Measurements from ENCODE around the gene SMG9. TPM values are rescaled to one million over a fixed set of nuclear protein-coding genes. Genes with fewer than 3 reads are reported as not detected.
A peak's percentile ranks its signal among the peaks of the same experiment; 100 is the strongest.

The SMG9 gene
- total RNA-seq, 1 experiment from 2014 or later, result 52.2 TPM

DNA sequence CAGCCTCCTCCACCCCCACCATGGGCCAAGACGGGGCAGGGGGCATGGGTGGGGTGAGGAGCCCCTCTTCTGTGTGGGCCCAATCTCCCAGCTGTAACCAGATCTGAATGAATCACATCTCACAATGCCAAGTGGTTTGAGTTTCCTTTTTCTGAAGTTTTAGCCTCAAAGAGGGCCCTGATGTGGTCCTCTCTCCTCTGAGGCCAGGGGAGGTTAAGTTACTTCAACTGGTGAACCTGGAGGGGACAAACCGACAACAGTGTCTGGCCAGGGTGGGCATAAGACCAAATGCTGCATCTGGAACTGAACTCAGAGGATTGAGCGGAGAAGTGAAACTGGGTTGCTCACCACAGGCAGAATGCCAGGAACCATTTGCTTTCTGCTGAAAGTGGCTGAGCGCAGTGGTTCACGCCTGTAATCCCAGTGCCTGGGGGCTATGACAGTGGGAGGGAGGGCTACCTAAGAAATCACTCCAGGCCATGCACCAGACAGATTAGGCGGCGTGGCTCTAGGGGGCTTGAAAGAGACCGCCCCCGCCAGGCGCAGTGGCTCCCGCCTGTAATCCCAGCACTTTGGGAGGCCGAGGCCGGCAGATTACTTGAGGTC, 54.3 kb downstream of the SMG9 start:
- DNase-seq, result no peak
- H3K4me1 ChIP-seq (ENCODE audit: insufficient read depth, low read length), result no peaks in the 10 kb centered on the region; the same call in 1 of the 2 replicates

More for the DNA sequence above, 54.3 kb downstream of the SMG9 start:
- H3K23ac ChIP-seq (ENCODE audit: insufficient read length, low read depth, low read length), result no peak overlapping the region
- H3K23me2 ChIP-seq (ENCODE audit: insufficient read length, low read depth, low read length, poor library complexity, severe bottlenecking), result no peaks in the 10 kb centered on the region
- H3K9ac ChIP-seq (ENCODE audit: extremely low read depth, insufficient read length, low read length), result no peak overlapping the region
- H3K56ac ChIP-seq (ENCODE audit: insufficient read length, low read depth, low read length), result no peak overlapping the region
- no peak overlapping the region for H4K8ac ChIP-seq (replicated peaks; ENCODE audit: insufficient read length, low read depth, low read length)
- H4K20me1 ChIP-seq (ENCODE audit: control insufficient read depth, insufficient read depth, insufficient read length), result no peaks in the 10 kb centered on the region
- no peaks in the 10 kb centered on the region for H3K9me3 ChIP-seq (ENCODE audit: control insufficient read depth, low read depth, low read length)
- no peak overlapping the region for H3K4ac ChIP-seq (ENCODE audit: low read depth, low read length)
- no peak overlapping the region for H2BK20ac ChIP-seq (ENCODE audit: low read depth, low read length, poor library complexity, severe bottlenecking)
- H3K4me2 ChIP-seq (ENCODE audit: insufficient read depth, insufficient read length, low read length), result no peak overlapping the region
- no peak overlapping the region for H3T11ph ChIP-seq (ENCODE audit: low read length)
- H2BK5ac ChIP-seq (ENCODE audit: insufficient read length, low read length), result no peak overlapping the region
- H2BK120ac ChIP-seq (ENCODE audit: low read depth, low read length, poor library complexity, severe bottlenecking), result no peak overlapping the region
- H2AK5ac ChIP-seq (ENCODE audit: insufficient read length, low read length), result no peak overlapping the region
- Mint-ChIP-seq H3K36me3 (ENCODE audit: insufficient read depth in 1 of 3, low read depth in 3 of 3) (no peaks in the 10 kb centered on the region; a peak in 1 of 7 replicates), H3K4me1 (peaks cover 4 to 16% of the 10 kb centered on the region in 2 experiments; a peak in 3 of 4 replicates), H3K27ac (0 out of 7 replicates have a peak overlapping the region, but pooled peaks of 1 of the 3 experiments have one; percentile 18), H3K9me3 (no peaks in the 10 kb centered on the region; a peak in 2 of 5 replicates), H3K4me3 (no peak overlapping the region), H3K27me3 (ENCODE audit: low read depth) (peaks cover 43% of the 10 kb centered on the region)
- H3K14ac ChIP-seq (ENCODE audit: insufficient read depth, low read length), result no peak overlapping the region
- H3K18ac ChIP-seq (ENCODE audit: insufficient read length, low read depth, low read length), result no peak overlapping the region
- H2BK15ac ChIP-seq (ENCODE audit: low read depth, low read length), result no peak overlapping the region
- H3K27ac ChIP-seq (ENCODE audit: insufficient read length, low read depth, low read length), result no peak overlapping the region
- no peaks in the 10 kb centered on the region for H3K79me1 ChIP-seq (ENCODE audit: insufficient read depth, low read depth, low read length, poor library complexity, severe bottlenecking)
- TF ChIP-seq, protein P1, sequence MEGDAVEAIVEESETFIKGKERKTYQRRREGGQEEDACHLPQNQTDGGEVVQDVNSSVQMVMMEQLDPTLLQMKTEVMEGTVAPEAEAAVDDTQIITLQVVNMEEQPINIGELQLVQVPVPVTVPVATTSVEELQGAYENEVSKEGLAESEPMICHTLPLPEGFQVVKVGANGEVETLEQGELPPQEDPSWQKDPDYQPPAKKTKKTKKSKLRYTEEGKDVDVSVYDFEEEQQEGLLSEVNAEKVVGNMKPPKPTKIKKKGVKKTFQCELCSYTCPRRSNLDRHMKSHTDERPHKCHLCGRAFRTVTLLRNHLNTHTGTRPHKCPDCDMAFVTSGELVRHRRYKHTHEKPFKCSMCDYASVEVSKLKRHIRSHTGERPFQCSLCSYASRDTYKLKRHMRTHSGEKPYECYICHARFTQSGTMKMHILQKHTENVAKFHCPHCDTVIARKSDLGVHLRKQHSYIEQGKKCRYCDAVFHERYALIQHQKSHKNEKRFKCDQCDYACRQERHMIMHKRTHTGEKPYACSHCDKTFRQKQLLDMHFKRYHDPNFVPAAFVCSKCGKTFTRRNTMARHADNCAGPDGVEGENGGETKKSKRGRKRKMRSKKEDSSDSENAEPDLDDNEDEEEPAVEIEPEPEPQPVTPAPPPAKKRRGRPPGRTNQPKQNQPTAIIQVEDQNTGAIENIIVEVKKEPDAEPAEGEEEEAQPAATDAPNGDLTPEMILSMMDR (conservative IDR thresholded peaks at IDR 0.05), result no peak
- H2BK12ac ChIP-seq (ENCODE audit: insufficient read length, low read depth, low read length), result no peak overlapping the region
- no peak overlapping the region for H4K91ac ChIP-seq (ENCODE audit: insufficient read length, low read depth, low read length)
- WGBS (ENCODE audit: extremely low coverage, insufficient read length, low lambda C conversion rate), result no CpG with 5 or more reads among the region's 13 CpGs
- no peaks in the 10 kb centered on the region for H3K27me3 ChIP-seq (ENCODE audit: insufficient read depth, low read length)
- no peaks in the 10 kb centered on the region for H3K79me2 ChIP-seq (ENCODE audit: insufficient read depth, low read length)
- no peak overlapping the region for H2AFZ ChIP-seq (ENCODE audit: low read length)
- H4K5ac ChIP-seq (ENCODE audit: insufficient read length, low read depth, low read length), result no peak overlapping the region

Data from H9 (cell line).